CD4-positive, alpha-beta T cell treated with Interleukin-6 for 4 hours (primary cell): ENCODE results near the gene NRP2.
A peak's percentile ranks its signal among the peaks of the same experiment; 100 is the strongest.

ENCODE experiments used
- DNase-seq: peaks from one replicate; pipeline ENCODE4 v3.0.0-alpha.2; 2020; ENCODE audit warnings: mixed read lengths

The NRP2 gene

DNA sequence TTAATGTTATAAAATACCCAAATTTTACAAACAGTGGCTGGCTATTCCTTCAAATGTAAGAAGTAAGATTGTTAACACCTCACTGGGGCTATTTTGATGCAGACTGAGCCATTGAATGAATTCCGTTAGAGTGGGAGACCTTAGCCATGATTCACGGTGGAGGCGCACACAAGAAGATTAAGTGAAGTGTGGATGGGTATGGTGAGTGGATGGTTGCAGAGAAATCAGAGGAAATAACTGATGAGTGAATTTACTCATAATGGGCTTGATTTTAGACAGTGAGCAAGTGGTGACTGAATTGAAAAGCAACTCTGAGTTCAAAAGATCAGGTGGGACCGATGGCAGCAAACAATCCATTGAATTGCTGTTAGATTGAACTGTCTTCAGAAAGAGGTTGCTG is 75.0 kb downstream of the NRP2 start:
- DNase-seq, result no peak

DNA sequence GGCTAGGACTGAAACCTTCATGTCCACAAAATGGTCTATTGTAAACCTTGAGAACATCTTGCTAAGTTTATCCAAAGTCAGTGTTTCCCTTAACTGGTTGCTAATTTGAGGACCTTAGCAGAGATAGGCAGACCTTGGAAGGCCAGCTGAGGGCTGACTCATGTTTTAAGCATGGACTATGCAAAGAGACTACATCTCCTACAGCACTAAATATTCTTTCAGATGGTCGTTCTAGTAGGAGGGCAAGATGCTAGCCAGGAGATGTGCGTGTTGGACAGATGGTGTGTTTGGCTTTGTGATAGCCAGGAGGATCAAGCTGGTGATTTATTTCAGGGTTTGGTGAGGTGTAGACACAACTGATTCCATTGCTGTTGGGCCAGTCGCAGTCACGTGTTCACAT is 75.8 kb downstream of the NRP2 start:
- no peak for DNase-seq

- DNase-seq, result no peak
Measured at GRCh38 chr2:205758500-205758899, 76.2 kb downstream of the NRP2 start.

DNA sequence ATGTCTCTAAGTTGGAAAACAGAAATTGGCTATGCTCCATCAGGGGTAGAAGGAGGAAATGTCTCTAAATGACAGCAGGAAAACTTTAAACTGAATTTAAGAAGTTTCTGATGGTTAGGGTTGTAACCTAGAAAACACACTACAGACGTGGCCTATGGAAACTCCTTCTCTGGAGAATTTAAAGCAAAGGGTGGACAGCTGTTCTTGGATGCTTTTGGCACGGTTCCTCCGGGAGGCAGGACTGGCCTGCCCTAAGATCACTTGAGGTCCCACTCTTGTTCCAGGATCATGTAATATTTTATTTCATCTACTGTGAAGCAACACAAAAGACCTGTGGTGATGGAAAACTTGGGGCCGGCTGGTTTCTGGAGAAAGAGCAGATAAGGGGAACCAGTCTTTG is 77.0 kb downstream of the NRP2 start:
- DNase-seq, result no peak

GRCh38 chr2:205759732-205760131 is 77.4 kb downstream of the NRP2 start:
- DNase-seq, result no peak

GRCh38 chr2:205760157-205760556 is 77.9 kb downstream of the NRP2 start:
- no peak for DNase-seq

DNA sequence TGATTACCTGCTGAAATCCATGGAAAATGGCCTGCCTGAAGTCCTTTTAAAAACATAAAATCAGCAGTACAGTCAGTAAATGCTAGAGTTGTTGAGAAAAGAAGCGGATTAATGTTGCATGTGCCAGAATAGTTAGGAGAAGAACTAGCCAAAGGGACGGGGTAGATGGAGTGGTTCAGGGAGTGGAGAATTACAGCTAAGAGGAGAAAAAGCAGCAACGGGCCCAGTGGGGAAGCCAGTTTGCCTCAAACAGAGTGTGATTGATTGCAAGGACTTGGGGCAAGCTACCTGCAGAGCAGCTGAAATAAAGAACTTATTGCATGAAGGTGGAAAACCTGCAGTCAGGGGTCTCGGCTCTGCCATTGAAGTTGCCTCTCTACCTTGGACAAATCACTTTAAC is 79.1 kb downstream of the NRP2 start:
- no peak for DNase-seq

DNA sequence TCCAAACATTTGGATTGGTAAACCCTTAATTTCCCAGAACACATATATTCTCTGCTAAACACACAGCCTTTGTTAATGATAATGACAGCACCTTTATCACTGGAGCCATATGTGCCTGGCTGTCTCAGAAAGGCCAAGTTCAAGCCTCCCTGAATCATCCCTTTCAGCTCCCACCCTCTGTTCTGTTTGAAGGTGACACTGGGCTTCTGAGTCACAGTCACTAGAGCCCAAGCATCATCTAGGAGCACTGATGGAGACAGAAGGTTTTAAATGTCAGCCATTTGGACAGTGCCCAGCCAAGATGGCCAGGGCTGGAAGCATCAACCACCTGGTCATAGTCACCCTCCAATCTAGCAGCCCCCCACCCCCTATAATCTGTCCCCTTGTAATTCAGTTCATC is 80.6 kb downstream of the NRP2 start:
- DNase-seq, result no peak

- DNase-seq, result no peak
Measured at GRCh38 chr2:205763708-205764211, 81.5 kb downstream of the NRP2 start.

DNA sequence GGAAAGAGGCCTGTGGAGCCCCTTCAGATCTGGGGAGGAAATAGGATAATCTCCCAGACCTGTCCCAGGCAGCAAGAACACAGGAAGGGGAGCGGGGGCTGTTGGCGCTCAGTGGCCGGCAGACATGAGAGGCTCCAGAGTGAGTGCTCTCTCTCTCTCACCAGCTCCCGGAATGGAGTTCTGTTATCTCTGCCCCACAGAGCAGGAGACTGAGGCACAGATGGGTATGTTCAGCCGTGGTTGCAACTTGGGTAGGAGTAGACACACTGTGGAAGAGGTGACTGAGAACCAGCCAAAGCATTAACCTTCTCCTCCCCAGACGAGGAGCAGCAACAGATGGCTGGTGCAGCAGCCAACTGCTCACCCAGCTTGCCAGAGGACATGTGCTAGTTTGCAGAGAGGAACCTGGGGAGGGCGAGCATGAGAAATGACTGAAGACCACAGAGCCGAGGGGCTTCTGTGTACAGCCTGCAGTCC is 82.0 kb downstream of the NRP2 start:
- DNase-seq, result no peak

- no peak for DNase-seq
Measured at GRCh38 chr2:205765151-205765550, 82.8 kb downstream of the NRP2 start.

GRCh38 chr2:205766779-205767359 is 84.6 kb downstream of the NRP2 start:
- DNase-seq, result peak; percentile 55

- DNase-seq, result no peak
Measured at GRCh38 chr2:205767617-205768016, 85.3 kb downstream of the NRP2 start.

GRCh38 chr2:205768341-205768740 is 86.0 kb downstream of the NRP2 start:
- DNase-seq, result no peak

GRCh38 chr2:205768815-205769494 is 86.7 kb downstream of the NRP2 start:
- no peak for DNase-seq

DNA sequence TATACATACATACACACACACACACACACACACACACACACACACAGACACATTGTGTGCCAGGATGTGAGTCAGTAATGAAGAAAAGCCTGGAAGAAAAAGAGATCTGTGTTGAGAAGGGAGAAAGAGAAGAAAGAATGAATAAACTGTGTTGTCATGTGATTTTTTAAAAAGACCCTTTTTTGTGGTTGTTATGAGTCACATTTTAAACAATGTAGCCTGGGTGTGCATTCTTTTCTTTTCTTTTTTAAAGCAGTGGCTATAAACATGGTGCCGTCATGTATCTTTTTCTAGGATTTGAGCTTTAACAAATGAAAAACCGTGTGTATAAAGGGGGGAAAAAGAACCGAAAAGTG is 87.2 kb downstream of the NRP2 start:
- no peak for DNase-seq

DNA sequence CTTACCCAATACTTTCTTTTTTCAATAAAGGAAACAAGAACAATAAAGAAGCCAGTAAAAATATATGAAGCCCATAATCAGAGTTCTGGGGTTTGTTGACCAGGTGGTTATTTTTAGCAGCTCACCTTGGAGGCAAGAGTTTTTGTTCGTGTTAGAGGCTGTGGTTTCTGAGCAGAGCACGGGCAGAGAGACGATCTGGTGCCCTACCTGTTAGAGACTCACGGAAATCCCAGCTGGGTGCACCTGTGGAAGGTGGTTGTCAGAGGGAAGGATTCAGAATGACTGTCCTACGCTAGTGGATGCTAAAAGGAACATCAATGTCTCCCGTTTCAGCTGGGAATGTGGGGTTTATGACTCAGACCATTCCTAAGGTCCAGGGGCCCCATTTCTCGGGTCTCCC is 87.6 kb downstream of the NRP2 start:
- DNase-seq, result no peak

GRCh38 chr2:205770577-205770976 is 88.3 kb downstream of the NRP2 start:
- no peak for DNase-seq

DNA sequence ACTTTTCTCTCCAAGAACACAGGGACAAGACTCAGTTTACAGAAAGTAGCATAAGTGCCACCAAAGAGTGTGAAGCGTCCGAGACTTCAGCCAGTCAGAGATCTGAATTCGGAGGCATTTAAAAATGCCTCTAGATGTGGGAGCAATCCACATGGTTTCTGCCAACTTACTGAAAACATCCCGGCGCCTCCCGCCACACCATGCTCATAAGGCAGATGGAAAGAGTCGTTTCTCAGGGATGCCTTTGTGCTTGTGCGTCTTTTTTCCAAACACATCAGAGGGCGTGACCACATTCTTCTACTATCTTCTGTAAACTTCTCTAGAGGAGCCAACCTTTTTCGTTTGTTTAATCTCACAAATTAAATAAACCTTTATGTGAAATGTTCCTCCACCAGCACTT is 88.7 kb downstream of the NRP2 start:
- no peak for DNase-seq

DNA sequence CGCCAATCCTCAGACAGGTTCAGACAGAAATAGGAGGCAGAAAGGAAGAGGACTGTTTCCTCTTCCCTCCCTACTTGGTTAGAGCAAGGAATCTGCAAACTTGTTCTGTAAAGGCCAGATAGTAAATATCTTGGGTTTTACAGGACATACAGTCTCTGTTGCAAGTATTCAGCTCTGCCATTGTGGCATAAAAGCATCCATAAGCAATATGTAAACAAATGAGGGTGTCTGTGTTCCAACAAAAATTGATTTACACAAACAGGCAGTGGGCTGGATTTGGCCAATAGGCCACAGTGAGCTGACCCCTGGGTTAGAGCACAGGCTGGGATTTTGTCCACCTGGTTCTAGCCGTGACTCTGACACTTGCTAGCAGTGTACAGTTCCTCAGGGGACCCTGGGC is 89.4 kb downstream of the NRP2 start:
- no peak for DNase-seq

GRCh38 chr2:205772983-205773382 is 90.7 kb downstream of the NRP2 start:
- no peak for DNase-seq

- no peak for DNase-seq
Measured at GRCh38 chr2:205773989-205774388, 91.7 kb downstream of the NRP2 start.

- DNase-seq, result no peak
Measured at GRCh38 chr2:205775097-205775877, 93.0 kb downstream of the NRP2 start.

- DNase-seq, result peak; percentile 8
Measured at GRCh38 chr2:205776139-205776538, 93.8 kb downstream of the NRP2 start.
